ENCODE measurements around the gene CDK13.

DNA sequence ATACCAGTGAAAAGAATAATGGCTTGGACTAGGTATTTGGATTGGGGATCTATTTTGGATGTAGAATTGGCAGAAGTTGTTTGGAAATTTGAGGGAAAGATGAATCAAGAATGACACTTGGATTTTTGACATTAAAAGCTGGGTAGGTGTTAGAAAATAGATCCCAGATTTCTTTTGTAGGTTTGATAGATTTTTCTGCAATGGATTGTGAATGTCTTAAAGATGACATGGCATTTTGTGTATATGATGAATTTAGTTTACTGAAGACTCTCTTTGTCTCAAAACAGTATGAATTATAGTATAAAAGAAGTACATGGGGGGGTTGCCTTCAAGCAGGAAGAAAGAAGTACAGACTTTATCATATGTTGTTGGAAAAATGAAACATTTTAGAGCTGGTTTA lies 108.6 kb downstream of the CDK13 start:
- TF ChIP-seq, protein P1, sequence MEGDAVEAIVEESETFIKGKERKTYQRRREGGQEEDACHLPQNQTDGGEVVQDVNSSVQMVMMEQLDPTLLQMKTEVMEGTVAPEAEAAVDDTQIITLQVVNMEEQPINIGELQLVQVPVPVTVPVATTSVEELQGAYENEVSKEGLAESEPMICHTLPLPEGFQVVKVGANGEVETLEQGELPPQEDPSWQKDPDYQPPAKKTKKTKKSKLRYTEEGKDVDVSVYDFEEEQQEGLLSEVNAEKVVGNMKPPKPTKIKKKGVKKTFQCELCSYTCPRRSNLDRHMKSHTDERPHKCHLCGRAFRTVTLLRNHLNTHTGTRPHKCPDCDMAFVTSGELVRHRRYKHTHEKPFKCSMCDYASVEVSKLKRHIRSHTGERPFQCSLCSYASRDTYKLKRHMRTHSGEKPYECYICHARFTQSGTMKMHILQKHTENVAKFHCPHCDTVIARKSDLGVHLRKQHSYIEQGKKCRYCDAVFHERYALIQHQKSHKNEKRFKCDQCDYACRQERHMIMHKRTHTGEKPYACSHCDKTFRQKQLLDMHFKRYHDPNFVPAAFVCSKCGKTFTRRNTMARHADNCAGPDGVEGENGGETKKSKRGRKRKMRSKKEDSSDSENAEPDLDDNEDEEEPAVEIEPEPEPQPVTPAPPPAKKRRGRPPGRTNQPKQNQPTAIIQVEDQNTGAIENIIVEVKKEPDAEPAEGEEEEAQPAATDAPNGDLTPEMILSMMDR (IDR thresholded peaks at IDR 0.05) = no peak
- TF ChIP-seq POLR2AphosphoS5 (IDR thresholded peaks at IDR 0.05; ENCODE audit: insufficient read depth in 1 of 2, low read depth in 1 of 2) (no peak), POLR2A (IDR thresholded peaks at IDR 0.05) (no peak)

All from vagina (tissue), 2 donors.